ENCODE measurements around the gene MOV10L1.
"Not testable (repeated sequence)": the region's sequence is repeated elsewhere in the genome, so short reads cannot be mapped to it uniquely, and the experiment has no call there.

The MOV10L1 gene

DNA sequence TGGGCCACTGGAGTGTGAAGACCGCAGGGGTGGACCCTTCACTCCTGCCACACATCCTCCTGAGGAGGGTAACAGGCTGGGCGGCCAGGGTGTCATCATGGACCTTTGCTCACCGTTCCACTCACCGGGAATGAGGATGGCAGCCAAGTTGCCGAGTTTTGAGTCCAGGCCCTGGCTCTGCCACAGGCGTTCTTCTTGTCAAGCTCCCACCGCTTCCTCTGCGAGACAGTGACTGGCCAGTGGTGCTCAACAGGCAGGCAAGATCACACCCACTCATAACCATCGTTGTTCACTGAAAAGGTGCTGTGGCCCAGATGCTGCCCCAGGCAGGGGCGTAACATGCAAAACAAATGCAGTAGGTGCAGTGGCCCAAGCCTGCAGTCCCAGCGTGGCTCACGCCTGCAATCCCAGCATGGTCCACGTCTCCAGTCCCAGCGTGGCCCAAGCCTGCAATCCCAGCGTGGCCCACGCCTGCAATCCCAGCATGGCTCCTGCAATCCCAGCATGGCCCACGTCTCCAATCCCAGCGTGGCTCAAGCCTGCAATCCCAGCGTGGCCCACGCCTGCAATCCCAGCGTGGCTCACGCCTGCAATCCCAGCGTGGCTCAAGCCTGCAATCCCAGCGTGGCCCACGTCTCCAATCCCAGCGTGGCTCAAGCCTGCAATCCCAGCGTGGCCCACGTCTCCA, 75.8 kb downstream of the MOV10L1 start:
- DNase-seq, result no peak

GRCh38 chr22:50167689-50168489, 78.1 kb downstream of the MOV10L1 start:
- DNase-seq, result no peak

DNA sequence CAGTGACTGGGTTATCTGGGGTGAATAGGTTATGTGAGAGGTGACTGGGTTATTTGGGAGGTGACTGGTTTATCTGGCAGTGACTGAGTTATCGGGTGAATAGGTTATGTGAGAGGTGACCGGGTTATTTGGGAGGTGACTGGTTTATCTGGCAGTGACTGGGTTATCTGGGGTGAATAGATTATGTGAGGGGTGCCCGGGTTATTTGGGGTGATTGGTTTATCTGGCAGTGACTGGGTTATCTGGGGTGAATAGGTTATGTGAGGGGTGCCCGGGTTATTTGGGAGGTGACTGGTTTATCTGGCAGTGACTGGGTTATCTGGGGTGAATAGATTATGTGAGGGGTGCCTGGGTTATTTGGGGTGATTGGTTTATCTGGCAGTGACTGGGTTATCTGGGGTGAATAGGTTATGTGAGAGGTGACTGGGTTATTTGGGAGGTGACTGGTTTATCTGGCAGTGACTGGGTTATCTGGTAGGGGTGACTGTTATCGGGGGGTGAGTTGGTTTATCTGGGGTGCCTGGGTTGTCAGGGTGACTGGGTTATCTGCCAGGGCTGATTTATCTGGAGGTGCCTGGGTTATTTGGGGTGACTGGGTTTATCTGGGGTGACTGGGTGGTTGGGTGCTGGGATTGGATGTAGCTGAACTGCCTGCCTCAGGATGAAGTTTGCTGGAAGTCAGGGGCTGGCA, 78.8 kb downstream of the MOV10L1 start:
- not testable (repeated sequence) for DNase-seq

GRCh38 chr22:50169181-50169759, 79.5 kb downstream of the MOV10L1 start:
- DNase-seq, result no peak

- no peak for DNase-seq
Observed at GRCh38 chr22:50169774-50170341, 80.1 kb downstream of the MOV10L1 start.

DNA sequence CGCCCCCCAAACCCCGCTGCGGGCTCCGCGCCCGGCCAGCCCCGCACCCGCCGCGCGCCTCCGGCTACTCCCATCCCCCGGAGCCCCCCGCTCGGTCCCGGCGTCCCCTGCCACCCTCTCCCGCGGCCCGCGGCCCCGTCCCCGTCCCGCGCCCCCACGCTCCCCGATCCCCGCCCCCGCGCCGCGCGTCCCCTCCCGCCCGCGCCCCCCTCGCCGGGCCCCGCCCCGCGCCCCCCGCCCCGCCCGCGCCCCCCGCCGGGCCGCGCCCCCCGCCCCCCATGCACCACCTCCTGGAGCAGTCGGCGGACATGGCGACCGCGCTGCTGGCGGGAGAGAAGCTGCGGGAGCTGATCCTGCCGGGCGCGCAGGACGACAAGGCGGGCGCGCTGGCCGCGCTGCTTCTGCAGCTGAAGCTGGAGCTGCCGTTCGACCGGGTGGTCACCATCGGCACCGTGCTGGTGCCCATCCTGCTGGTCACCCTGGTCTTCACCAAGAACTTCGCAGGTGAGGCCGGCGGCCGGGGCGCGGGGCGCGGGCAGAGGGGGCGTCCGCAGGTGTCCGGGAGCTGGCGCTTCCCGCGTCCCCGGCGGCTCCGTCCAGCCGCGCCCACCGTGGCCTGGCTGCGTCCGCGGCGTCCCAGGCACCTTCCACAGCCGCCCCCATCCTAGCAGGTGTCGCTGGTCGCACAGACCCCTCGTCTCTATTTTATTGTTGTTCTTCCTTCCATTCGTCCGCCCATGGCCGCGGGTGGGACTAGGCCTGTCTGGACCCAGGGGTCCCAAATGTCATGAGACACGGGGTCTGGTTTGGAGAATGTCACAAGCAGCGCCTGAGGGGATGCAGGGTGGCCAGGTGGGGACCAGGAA, 80.9 kb downstream of the MOV10L1 start, which contains the start of gene PANX2:
PANX2 (plus strand) TSS at position 279 of the 866 bp plus-strand sequence; CDS start at position 279, 0 bp downstream.
- no peak for DNase-seq

- DNase-seq, result no peak
Observed at GRCh38 chr22:50171319-50171964, 81.6 kb downstream of the MOV10L1 start.

GRCh38 chr22:50171965-50172421, 82.2 kb downstream of the MOV10L1 start:
- no peak for DNase-seq

DNA sequence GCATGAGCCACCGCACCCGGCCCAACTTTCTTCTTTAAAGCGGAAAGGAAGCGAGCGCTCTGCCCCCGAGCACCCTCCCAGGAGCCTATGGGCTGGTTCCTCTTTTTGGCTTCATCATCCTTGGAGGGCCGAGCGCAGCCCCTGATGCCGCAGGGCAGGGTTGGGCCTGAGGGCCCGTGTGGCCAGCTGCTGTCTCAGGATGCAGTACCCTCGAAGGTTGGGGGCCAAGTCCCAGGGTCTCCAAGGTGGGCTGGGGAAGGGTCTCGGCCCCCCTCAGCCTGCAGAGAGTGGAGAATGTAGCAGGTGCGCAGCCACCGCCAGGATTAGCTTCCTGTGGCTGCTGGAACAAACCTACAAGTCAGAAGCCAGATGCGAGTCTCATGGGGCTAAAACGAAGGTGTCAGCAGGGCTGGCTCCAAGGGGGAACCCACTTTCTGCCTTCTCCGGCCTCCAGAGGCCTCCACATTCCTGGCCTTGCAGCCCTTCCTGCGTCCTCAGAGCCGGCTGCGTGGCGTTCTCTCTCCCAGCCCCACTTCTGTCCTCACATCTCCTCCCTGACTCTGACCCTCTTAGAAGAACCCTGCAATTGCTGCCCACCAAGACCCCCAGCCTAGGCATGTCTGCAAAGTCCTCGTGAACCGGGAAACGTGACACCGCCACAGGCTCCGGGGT, 83.6 kb downstream of the MOV10L1 start:
- DNase-seq, result no peak

- no peak for DNase-seq
Observed at GRCh38 chr22:50173983-50174355, 84.2 kb downstream of the MOV10L1 start.

DNA sequence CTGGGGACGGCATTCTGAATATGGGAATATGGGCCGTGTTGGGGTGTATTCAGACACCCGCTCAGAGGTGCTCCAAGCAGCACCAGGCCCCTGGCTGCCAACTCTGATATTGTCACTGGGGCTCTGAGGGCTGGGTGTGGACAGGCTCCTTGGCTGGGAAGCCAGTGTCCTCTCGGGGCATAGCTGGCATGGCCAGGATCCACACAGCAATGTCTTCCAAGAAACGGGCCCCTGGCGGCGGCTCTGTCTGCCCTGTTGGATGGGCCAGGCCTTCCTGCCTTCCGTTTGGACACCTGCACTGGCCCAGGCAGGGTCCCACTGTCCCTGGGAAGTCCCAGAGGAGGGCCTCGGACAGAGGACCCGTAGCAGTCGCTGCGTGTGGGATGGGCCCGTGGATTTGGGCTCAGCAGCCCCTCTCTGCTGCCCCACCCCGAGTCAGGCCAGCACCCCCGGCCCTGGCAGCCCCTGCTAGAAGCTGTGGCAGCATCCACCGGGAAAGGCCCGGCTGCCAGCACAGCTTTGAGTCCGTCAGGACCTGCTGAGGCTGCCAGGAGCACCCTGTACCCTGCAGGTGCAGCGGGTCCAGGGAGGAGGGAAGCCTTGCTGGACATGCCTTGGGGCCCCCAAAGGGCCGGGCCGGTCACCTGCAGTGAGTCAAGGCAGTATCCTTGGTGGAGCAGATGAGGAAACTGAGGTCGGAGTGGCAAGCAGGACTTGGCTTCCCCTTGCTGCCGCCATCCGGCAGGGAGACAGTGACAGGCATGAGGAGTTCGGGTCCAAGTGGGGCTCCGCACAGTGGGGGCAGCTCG, 84.8 kb downstream of the MOV10L1 start:
- no peak for DNase-seq

DNA sequence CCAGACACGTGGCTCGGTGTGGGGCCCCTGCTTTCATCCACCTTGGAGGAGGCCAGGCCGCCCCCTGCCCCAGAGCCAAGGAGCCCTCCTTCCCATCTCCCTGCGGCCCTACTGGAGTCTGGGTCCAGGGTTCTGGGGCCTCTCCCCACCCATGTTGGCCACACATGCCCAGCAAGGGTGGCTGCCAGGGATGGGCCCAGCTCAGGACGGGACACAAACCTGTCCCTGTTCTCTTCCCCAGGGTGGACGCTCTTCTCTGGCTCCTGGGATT, 85.3 kb downstream of the MOV10L1 start:
- DNase-seq, result no peak

- no peak for DNase-seq
Observed at GRCh38 chr22:50175921-50176849, 86.4 kb downstream of the MOV10L1 start.

- DNase-seq, result no peak
Observed at GRCh38 chr22:50176850-50177536, 87.2 kb downstream of the MOV10L1 start.

DNA sequence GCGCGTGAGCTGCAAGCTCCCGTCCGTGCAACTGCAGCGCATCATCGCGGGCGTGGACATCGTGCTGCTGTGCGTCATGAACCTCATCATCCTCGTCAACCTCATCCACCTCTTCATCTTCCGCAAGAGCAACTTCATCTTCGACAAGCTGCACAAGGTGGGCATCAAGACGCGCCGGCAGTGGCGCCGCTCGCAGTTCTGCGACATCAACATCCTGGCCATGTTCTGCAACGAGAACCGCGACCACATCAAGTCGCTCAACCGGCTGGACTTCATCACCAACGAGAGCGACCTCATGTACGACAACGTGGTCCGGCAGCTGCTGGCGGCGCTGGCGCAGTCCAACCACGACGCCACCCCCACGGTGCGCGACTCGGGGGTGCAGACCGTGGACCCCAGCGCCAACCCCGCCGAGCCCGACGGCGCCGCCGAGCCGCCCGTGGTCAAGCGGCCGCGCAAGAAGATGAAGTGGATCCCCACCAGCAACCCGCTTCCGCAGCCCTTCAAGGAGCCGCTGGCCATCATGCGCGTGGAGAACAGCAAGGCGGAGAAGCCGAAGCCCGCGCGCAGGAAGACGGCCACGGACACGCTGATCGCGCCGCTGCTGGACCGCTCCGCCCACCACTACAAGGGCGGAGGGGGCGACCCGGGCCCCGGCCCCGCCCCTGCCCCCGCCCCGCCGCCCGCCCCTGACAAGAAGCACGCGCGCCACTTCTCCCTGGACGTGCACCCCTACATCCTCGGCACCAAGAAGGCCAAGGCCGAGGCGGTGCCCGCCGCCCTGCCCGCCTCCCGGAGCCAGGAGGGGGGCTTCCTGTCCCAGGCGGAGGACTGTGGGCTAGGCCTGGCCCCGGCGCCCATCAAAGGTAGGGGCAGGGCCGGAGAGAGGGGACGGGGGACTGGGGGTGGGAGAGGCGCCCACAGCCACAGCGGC, 88.0 kb downstream of the MOV10L1 start:
- no peak for DNase-seq

DNA sequence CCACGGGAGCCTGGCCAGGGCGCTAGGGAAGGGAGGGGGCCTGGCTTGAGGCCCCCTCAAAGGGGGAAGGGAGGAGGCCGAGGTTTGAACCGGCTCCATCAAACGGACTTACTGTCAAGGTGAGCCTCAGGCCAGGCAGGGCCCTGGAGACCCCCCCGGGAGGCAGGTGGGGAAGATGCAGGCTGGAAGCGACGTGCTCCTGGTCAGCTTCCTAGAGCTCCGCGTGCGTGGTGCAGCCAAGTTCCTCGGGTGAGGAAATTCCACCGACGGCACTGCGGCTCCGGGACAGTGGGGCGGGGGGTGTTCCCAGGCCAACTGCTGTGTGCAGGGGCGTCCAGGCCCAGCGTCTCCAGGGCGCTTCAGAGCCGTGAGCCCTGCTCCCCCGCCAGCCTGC, 88.7 kb downstream of the MOV10L1 start:
- DNase-seq, result no peak

Measured in activated naive CD4-positive, alpha-beta T cell (primary cell).